Right ventricle myocardium inferior (tissue), 1 donor: ENCODE data around the gene XRN2. TPM values are rescaled to one million over a fixed set of nuclear protein-coding genes. Genes with fewer than 3 reads are reported as not detected.

Experiments used
- ATAC-seq: fragments of 200-7000 bp; cut with Tn5 transposase; one replicate; pipeline ENCODE4 v1.9.1; 2020; ENCODE audit warnings: mild to moderate bottlenecking, moderate library complexity
- DNase-seq: peaks from one replicate; pipeline ENCODE4 v3.0.0; 2021; ENCODE audit errors: missing footprints
- intact Hi-C: fragments of 100-400 bp; cut with DNase I; formaldehyde crosslinking; loops from one replicate; pipeline ENCODE4 v1.11.0; 2022
- total RNA-seq: library from RNA; stranded (reverse); fragmentation: NEBNext Ultra II Directional; extraction: Animal tissue kit (Norgen Biotek cat#: 25700); gene quantifications from one replicate; pipeline ENCODE4 v1.2.1, GENCODE V29; 2021
- donor health status: DM: no; HTN: yes; CAD: no; lungs with severe emphysema.

The XRN2 gene
- total RNA-seq, 1 donor from 2014 or later, result 30.9 TPM

DNA sequence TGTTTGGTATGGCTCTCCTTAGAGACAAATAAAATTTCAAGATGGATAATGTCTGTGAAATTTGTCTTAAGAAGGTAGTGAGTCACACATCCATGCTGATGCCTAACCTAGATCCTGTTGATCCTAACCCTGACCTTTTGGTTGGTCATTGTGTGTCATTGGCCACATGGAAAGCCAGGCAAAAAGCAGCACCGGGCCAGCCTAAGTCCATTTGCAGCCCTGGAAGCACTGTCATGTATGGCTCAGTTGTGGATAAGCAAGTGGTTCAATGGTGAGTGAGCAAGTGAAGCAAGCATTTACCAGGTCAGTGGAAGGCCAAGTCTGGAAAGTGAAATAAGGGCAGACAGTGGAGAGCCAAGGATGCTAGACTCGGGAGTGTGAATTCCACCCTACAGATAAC, 12.1 kb upstream of the XRN2 start:
- no peak for DNase-seq
- intact Hi-C loops, result no loop called here
- ATAC-seq, result no peak

DNA sequence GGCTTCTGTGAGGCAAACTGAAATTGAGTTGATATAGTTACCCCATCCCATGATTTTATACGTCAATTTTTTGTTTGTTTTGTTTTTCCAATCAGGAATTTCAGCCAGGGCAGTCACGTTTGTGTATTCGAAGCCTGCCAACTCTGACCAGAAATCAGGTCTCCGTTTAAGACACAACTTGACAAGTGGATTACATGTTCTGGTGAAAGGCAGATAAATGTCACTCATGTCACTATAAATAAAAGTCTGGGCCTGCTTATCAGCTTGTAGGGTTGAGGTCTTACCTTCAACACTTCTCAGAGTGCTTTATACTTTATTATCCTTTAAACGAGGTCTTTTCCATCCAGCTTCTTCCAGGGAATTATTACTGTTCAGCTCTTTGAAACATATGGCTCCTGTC, 8.4 kb upstream of the XRN2 start:
- no peak for ATAC-seq
- DNase-seq, result no peak
- intact Hi-C loops, result no loop called here

DNA sequence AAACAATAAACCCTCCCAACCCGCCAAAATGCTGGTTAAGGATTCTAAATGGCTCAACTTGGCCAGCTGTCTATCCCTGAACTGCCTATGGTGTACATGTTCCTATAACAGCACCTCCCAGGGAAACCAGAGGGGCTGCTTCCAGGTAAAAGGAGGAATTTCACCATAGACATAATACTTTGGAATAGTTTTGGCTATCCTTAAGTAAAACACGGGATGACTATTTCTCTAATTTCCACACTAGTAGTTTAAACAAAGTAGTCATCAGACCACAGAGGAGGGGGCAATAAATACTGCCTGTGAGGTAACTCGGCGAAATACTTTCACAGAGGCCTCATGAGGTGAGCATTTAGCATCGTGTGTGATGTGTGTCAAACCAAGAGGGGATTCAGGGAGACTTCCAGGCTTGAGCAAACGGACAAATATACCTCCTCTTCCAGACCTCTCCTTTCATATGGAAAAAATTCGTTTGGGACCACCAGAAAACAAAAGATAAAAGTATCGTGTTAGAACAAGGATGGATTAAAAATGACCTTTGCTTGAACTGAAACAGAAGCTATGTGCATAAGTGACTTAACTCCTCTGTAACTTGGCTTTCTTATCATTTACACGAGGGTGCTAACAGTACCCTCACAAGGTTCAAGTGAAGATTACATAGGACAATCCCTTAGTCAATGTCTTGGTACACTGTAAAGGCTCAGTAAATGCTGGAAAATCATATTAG, 1.0 kb upstream of the XRN2 start:
- intact Hi-C loops, result loop anchor here (5.0 kb wide), 2 partner anchors 65 to 175 kb away; partner anchors contain the start of gene KIZ
- no peak for ATAC-seq
- no peak for DNase-seq

DNA sequence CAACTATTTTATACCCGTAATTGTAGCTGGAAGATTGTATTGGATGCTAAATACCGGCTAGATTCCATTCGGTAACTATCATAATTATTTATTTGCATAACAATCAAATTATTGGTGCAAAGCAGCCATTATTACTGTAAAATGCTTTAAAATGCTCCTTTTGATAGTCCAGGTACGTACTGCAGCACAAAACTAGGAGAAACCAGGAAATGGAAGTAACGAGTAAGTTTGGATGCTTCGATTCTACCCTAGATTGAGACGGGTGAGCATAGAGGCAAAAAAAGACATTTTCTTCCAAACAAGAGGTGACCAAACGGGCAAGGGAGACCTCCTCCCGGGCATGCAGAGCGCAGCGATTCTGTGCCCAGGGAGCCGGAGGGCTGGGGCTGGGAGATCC, 469 bp upstream of the XRN2 start:
- intact Hi-C loops, result loop anchor here (5.0 kb wide), 2 partner anchors 65 to 175 kb away; partner anchors contain the start of gene KIZ
- peak; percentile 56 for ATAC-seq

DNA sequence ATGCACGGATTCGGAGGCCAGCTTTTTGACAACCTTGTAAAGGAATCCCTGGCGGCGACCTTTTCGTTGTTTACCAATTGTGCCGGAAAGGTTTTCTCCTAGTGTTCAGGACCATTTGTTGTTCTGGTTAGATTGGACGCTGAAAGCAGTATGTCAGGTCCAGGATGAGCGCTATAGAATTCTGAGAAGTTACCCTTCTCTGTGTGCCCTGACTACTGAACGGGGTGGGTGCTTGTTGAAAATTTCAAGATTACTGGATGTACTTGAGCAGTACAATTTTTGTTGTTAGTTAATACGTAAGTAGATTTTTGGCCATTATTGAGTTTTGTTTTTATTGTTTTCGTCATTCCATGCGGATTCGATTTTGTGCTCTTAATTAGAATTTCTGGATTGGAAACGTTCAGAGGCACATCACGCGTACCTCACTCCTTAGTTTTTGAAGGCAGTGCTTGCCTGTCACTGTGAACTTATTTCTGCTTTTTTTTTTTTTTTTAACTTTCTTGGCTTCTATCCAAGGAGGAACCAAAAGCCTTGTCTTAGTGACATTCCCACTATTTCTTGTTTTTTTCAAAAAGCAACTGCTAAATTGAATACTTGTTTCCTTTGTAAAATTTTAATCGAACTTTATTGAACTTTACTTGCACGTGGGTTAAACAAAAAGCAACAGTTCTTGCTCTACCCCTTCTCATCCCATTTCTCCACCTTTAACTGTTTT, 898 bp downstream of the XRN2 start:
- ATAC-seq (no peak), DNase-seq (no peak)
- intact Hi-C loops, result loop anchor here (5.0 kb wide), 2 partner anchors 67 to 177 kb away; partner anchors contain the start of gene KIZ

More for the DNA sequence above, 469 bp upstream of the XRN2 start:
- no peak for DNase-seq

DNA sequence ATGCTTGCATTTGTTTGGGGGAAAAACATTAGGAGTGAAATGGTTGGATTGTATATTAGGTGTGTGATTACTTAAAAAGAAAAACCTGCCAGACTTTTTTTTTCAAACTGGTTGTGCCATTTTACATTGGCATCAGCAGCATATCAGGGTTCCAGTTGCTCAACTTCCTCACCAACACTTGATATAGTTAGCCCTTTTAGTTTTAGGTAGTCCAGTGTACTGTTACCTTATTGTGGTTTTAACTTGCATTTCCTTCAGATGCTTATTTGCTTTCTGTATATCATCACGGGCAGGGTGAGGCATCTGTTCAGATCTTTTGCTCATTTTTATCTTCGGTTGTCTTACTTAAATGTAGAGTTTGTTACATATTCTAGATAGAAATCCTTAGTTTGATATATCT, 5.2 kb downstream of the XRN2 start:
- ATAC-seq (no peak), DNase-seq (no peak)
- intact Hi-C loops, result no loop called here

DNA sequence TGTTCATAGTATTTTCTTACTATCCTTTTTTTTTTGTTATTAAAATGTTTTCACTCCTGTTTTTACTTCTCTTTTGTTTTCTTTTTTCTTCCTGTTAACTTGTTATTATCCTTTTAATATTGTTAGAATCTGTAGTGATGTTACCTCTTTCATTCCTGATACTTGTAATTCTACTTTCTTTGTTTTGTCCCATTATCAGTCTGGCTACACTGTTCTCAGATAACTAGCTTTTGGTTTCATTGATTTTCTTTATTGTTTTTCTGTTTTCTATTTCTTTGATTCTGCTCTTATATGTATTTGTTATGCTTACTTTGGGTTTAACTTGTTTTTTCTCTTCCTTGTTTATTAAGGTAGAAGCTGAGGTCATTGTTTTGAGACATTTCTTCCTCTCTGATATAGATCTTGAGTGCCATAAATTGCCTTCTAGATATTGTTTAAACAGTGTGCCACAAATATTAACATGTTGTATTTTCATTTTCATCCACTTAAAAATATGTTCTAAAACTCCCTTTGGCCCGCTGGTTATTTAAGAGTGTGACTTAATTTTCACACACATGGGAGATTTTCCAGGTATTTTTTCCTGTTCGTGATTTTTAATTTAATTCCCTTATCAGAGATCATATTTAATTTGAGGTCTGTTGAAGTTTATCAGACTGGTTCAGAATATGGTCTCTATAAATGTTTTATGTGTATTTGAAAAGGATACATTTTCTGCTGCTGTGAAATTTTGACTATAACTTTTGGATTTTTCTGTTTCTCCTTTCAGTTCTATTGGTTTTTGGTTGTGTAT, 6.7 kb downstream of the XRN2 start:
- ATAC-seq, result no peak
- intact Hi-C loops, result no loop called here
- no peak for DNase-seq

DNA sequence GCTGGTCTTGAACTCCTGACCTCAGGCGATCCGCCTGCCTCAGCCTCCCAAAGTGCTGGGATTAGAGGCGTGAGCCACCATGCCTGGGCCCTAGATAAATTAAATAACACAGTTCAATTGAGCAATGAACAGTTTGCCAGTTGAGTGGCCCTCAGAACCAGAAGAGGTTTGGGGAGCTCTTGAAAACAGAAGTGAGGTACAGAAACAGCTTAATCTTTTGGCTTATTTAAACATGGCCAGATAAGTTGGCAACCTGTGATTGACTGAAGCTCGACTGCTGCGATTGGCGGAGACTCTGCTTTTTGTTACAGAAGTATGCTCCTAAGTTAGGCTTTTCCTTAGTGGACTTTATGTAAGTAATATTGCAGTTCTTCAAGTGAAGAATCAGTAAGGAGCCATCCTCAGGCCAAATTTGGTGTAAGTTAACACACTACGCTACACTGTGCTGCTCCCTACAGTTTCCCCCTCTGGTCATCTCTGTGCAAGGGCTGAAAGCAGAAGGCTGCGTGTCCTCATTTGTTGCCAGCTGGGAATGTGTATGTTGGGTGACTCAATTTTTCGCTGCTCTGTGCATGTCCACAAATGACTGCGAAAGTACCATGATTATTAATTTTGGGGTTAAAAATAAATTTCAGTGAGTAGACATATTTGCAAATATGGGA, 9.8 kb downstream of the XRN2 start:
- no peak for ATAC-seq
- intact Hi-C loops, result no loop called here
- no peak for DNase-seq

DNA sequence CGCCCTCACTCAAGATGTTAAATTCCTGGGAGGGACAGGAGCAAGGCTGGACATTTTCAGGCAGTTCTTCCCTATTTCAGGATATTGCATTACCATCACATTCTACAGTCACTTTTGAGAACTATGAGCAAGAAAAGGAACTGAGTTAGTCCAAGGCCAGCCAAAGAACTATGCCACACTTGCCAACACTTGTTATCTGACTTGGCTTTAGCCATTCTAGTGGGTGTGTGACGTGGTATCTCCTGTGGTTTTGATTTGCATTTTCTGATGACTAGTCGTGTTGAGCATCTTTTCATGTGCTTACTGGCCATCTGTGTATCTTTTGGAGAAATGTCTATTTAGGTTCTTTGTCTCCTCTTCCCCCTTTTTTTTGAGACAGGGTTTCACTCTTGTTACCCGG, 12.0 kb downstream of the XRN2 start:
- intact Hi-C loops, result no loop called here
- ATAC-seq (peak; percentile 31), DNase-seq (no peak)

DNA sequence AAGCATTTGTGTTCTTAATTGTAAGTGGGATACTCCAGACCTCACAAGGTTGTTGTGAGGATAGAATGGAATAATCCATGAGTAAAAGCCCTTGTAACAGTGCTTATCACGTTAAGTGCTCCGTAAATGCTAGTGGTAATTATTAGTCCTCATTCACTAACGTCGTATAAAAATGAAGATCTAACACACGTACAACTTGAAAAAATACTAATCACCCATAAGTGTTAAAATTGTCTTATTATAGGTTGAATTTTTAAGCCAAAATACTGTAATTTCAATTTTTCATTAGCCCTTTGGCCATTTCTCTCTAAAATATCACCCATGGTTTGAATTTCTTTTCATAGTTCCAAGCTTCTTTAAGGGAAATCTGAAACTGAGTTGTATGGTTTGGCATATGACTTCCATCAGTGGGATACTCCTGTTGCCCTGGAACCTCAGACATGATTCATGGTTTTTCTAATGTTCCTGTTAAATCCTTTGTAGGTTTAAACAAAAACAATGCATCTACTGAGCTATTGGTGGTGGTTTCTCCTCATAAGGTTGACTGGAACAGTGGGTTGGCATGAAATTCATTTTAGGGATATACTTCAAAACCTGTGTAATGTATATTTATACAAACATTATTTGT, 19.1 kb downstream of the XRN2 start:
- DNase-seq, result no peak
- intact Hi-C loops, result no loop called here
- ATAC-seq, result no peak

DNA sequence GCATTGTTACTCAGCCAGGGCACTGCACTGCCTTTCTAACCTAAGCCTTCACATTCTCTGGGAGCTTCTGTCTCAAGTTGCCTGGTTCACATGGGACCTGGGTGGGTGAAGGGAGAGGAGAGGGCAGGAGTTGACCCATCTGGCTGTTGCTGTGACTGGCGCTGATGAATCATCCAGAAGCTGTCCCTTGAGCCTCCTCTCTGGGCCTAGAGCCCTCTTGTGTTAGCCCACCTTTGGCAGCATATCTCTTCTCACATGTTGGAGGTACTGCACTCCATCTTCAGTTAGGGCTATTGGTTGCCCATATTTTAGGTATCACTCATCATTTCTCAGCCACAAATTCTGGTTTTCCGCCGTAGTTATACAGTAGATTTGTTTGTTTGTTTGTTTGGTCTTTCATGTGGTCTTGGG, 19.8 kb downstream of the XRN2 start:
- DNase-seq (no peak), ATAC-seq (no peak)
- intact Hi-C loops, result no loop called here

DNA sequence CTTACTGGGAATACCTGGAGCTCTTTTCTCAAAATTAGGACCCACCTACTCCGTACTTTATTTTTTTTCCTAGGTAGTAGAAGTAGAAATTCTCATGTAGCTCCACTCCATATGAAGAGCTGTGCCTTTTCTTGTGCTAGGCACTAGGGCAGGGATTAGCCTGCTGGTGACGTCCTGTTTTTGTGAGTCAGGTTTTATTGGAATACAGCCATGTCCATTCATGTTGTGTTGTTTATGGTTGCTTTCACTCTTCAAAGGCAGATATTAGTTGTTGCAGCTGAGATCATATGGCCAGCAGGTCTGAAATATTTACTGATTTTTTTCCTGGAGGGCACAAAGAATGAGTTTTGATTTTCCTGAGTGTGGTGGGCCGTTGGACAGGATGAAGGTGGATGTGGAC, 20.5 kb downstream of the XRN2 start:
- intact Hi-C loops, result no loop called here
- DNase-seq, result no peak
- peak; percentile 59 for ATAC-seq

DNA sequence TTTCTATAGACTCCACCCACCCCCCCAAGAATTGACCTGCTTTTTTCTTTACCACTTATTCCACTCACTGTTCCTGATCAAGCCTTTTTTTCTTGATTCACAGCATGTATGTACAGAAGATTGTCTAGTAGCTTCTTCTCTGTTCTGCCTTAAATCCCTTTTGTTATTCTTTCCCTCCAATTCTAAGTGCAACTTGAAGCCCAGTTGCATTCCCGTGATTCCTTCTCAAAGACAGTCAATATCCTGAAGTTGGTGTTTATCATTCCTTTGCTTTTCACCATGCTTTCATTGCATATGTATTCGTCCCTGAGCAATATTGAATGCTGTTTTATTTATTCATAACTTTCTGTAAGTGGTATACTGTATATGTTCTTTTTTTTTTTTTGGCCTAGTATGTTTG, 21.0 kb downstream of the XRN2 start:
- DNase-seq (no peak), ATAC-seq (no peak)
- intact Hi-C loops, result no loop called here

DNA sequence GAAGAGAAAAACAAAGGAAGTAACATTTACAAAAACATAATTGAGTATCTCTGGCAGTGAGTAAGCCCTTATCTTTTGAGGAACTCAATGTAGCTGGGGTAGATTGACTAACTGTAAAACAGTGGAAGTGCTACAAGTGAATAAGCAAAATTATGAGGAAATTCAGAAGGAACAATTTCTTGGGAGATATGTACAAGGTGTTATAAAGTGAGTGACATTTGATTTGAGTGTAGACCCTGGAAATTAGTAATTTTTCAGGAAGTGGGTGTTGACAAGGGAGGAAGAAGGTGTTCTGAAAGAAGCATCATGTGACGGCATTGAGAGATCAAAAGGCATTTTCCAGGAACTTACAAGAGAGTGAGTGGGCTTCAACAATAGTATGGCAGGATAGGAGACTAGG, 22.2 kb downstream of the XRN2 start:
- ATAC-seq (no peak), DNase-seq (no peak)
- intact Hi-C loops, result no loop called here

DNA sequence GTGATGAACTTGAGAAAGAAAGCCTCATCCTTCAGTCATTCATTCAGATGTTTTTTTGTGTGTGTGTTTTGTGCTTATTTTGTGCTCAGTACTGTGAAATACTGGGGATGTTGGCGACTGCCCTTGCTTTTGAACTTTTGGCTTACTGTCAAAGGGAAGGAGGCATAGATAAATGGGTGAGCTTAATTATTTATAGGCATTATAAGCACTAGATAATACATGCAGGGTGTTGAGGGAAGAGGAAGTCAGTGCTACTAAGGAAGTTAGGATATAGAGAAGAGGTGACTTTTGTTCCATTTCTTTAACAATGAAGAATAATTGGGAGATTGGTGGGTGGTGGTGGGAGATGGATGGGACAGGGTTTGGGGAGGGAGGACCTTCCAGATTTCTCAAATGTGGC, 23.6 kb downstream of the XRN2 start:
- DNase-seq (no peak), ATAC-seq (peak; percentile 50)
- intact Hi-C loops, result no loop called here

DNA sequence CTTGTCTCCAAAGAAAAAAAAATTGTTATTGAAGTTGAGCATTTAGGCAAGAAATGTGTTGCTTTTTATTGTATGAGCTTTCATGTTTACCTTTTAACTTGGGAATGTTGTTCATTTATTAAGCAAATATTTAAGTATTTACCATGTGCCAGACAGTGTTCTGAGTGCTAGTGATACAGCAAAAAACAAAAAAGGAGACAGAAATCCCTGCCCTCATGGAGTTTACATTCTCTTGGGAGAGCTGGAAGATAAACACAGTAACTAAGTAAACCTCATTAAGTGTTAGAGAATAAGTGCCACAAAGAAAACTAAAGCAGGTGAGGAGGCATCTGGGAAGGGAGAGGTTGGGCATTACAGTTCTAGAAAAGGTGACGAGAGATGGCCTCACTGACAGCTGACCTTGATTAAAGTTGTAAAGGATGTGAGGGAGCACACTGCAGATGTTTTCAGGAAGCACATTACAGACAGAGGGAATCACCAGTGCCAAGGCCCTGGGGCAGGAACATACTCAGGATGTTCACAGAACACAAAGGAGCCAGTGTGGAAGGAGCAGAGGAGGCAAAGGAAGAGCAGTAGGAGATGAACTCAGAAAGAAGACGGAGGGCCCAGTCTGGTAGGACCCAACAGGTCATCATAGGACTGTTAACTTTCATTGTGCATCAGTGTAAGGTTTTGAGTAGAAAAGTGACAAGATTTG, 33.5 kb downstream of the XRN2 start:
- DNase-seq, result no peak
- no peak for ATAC-seq
- intact Hi-C loops, result no loop called here

DNA sequence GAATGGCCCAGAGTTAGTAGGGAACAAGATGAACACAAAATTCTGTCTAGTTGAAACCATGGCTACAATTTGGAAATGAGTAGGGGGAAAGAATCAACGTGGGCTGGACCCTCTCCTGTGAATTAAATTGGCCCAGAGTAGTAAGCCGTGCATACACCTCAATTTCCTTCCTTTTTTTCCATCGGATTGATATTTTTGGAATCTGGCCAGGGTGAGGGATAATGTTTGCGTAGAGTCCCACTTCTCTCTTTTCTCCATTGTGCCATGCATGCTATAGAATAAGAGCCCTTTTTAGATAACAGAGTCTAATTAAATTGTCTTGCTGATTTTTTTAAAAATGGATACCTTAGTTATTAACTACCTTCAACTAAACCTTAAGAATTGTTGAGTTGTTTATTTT, 35.2 kb downstream of the XRN2 start:
- no peak for DNase-seq
- intact Hi-C loops, result no loop called here
- no peak for ATAC-seq

DNA sequence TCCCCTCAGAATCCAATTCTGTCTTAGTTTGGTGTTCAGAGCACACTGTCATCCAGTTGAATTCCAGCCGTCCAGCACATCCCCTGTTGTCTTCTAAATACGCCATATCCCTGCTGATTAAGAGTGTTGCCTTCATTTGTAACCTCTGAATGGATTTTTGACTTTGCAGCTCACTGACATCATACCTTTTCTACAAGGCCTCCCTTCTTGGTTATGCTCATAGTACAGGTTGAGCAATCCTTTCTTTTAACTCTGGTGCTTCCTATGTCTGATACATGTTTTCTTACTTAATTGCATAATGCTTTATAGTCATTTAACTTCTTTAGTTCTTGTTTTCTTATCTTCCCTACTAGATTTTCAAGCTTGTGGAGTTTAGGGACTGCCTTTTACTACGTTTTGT, 36.4 kb downstream of the XRN2 start:
- no peak for DNase-seq
- no peak for ATAC-seq
- intact Hi-C loops, result no loop called here
